GM10847 (cell line): ENCODE measurements around the gene SLC4A5.

Source experiments
- POLR2A ChIP-seq: IDR thresholded peaks from 2 replicates; pipeline ENCODE4 v1.6.1; 2011; ENCODE audit not compliant: insufficient read length; ENCODE audit errors: extremely low read depth

The SLC4A5 gene, protein sequence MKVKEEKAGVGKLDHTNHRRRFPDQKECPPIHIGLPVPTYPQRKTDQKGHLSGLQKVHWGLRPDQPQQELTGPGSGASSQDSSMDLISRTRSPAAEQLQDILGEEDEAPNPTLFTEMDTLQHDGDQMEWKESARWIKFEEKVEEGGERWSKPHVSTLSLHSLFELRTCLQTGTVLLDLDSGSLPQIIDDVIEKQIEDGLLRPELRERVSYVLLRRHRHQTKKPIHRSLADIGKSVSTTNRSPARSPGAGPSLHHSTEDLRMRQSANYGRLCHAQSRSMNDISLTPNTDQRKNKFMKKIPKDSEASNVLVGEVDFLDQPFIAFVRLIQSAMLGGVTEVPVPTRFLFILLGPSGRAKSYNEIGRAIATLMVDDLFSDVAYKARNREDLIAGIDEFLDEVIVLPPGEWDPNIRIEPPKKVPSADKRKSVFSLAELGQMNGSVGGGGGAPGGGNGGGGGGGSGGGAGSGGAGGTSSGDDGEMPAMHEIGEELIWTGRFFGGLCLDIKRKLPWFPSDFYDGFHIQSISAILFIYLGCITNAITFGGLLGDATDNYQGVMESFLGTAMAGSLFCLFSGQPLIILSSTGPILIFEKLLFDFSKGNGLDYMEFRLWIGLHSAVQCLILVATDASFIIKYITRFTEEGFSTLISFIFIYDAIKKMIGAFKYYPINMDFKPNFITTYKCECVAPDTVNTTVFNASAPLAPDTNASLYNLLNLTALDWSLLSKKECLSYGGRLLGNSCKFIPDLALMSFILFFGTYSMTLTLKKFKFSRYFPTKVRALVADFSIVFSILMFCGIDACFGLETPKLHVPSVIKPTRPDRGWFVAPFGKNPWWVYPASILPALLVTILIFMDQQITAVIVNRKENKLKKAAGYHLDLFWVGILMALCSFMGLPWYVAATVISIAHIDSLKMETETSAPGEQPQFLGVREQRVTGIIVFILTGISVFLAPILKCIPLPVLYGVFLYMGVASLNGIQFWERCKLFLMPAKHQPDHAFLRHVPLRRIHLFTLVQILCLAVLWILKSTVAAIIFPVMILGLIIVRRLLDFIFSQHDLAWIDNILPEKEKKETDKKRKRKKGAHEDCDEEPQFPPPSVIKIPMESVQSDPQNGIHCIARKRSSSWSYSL

GRCh38 chr2:74343316-74343715 lies at the start of gene SLC4A5:
Gene SLC4A5 (minus strand): TSS chr2:74343416. CDS start chr2:74315023, 28,393 bp downstream.
- no peak for TF ChIP-seq POLR2A

- TF ChIP-seq POLR2A: no peak
Measured at GRCh38 chr2:74392449-74392743, 49.2 kb upstream of the SLC4A5 start.

- peak; percentile 59 for TF ChIP-seq POLR2A
Measured at GRCh38 chr2:74391580-74392448, 48.6 kb upstream of the SLC4A5 start.

DNA sequence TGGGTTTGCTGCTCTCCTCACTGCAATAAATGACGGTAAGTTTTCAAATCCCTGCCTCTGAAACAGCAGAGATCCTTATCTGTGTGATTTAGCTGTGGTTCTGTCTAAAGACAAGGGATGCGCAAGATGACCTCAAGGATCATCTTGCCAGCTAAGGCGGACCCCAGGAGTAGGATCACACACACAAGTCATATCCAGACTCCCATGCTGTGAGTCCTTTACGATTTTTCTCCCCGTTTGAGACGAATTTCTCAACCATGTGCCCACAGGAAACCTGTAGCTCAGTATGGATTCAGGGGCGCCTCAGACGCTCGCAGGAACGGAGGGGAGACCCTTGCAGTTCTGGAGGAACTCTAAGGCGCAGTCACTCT lies 48.0 kb upstream of the SLC4A5 start:
- no peak for TF ChIP-seq POLR2A

- TF ChIP-seq POLR2A: no peak
Measured at GRCh38 chr2:74390606-74391005, 47.4 kb upstream of the SLC4A5 start.

GRCh38 chr2:74387346-74387745 lies 44.1 kb upstream of the SLC4A5 start:
- no peak for TF ChIP-seq POLR2A

- TF ChIP-seq POLR2A: no peak
Measured at GRCh38 chr2:74385396-74385795, 42.2 kb upstream of the SLC4A5 start.

GRCh38 chr2:74384051-74384450 lies 40.8 kb upstream of the SLC4A5 start:
- TF ChIP-seq POLR2A: no peak

DNA sequence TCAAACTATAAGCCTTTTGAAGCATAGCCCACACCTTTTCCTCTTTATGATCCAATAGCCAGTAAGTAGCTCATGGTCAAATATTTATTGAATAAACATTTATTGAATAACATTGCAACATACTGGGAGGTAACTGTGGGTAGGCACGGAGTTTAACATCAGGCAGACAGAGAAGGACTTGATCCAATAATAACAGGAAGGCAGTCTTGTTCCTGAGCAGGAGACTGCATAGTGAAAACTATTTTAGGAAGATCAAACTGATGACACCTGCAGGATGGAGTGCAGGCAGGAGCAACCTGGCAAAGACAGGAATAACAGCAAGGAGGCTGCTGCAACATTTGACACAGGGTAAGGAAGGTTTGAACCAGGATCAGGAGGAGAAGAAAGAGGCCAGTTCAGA lies 40.0 kb upstream of the SLC4A5 start:
- TF ChIP-seq POLR2A: no peak

DNA sequence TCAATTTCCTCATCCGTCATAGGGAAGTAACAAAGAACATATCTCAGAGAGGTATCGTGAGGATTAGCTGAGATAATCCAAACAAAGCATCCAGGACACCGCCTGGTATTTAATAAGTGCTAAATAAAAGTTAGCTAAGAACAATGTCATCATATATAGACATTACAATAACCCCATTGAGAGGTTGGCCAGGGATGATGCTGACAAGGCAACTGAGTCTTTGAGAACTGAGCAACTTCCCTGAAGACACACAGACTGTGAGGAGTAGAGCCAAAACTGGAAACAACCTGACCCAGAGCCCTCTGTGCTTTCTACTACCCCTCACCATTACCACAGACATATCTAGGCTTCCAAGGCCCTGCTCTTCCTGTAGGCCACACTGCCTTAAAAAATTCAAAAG lies 38.5 kb upstream of the SLC4A5 start:
- TF ChIP-seq POLR2A: no peak

DNA sequence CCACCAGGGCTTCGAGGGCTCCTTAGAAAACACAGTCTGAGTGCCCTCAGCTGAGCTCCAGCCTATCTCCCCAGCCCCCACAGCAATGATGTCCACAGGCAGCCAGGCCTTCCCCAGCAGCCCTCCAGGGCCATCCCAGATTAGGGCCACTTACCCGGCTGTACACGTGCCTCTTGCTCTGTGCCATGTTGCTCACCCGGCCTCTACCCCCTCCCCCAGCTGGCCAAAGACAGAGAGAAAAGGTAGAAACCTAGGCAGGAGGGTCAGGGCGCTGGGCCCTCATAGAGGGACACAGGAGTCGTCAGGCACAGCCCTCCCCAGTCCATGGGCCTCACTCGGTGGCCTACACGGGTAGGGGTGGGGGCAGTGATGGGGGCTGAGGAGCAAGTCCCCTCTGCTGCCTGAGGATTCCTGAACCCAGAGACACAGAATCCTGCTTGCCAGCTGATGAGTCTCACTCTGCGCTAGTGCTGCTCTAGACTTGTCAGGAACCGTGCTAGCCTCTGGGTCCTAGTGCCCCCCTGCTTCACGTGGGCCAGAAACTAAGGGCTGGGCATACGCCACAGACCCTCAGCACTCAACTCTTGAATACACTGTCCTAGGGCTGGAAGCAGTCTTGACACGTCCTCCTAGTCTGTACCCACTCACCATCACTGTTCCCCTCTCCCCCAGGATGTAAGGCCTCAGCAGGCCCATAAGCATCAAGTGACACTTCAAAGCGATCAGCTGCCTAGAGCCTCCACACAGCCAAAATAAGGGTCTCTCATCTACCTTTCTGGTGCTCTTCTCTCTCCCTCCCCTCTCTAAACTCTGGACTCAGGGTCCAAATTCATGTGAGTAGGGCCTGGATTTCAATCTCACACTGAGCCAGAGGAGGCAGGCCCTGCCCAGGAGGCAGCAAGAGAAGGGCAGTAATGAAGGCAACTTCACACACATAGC lies 36.9 kb upstream of the SLC4A5 start, which contains the start of gene DCTN1:
DCTN1 (minus strand) TSS at position 461 of the 939 bp plus-strand sequence; CDS start at position 187, 274 bp downstream.
- TF ChIP-seq POLR2A: no peak

GRCh38 chr2:74378007-74378406 lies 34.8 kb upstream of the SLC4A5 start:
- TF ChIP-seq POLR2A: no peak

DNA sequence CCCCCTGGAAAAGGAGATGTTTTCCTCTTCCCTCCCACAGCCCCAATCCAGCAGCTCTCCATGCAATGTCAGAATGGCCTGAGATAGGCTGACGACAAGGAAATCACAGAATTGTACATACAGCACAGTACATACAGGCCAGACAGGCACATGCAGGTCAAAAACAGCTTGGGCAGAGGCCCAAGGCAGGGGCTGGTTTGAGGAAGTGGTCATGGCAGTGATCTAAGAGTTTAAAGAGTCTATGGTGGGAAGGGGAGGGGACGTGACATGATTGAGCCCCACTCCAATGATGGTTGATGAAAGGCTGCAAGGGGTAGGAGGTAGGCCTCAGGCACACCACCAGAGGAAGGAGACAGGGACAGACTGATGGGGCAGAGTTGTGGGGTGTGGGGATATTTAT lies 32.6 kb upstream of the SLC4A5 start:
- no peak for TF ChIP-seq POLR2A
